SK-N-MC (cell line): ENCODE data around the gene ERC2.

ENCODE experiments used
- EZH2 ChIP-seq: fragments of 200-600 bp; sonication (generic); IDR thresholded peaks from one replicate; pipeline ENCODE4 v1.6.1; 2017; ENCODE audit warnings: antibody characterized with exemption
- POLR2AphosphoS5 ChIP-seq: IDR thresholded peaks from 2 replicates; pipeline ENCODE4 v1.6.1; 2012; ENCODE audit warnings: mild to moderate bottlenecking, low read depth, low read length, borderline replicate concordance

- TF ChIP-seq POLR2AphosphoS5 (no peak), EZH2 (no peak)
Measured at GRCh38 chr3:55567121-55567520, 901.1 kb downstream of the ERC2 start.
